H1 (cell line): Measurements from ENCODE around the gene CLDN16. TPM values are rescaled to one million over a fixed set of nuclear protein-coding genes. Genes with fewer than 3 reads are reported as not detected.

Source experiments
- CTCF ChIA-PET: fragments of 300-600 bp; sonication (Branson Sonifier 250); formaldehyde crosslinking; loops from one replicate; lab custom pipeline; 2021; ENCODE audit not compliant: partially characterized antibody; lab: Charles Lee
- POLR2A ChIA-PET: fragments of 300-600 bp; sonication (Branson Sonifier 250); formaldehyde crosslinking; loops from one replicate; lab custom pipeline; 2021; ENCODE audit warnings: inconsistent platforms; ENCODE audit not compliant: partially characterized antibody; lab: Charles Lee
- DNase-seq, 2 experiments: peaks; one replicate each; pipeline versions ENCODE4 v3.0.0 to v3.0.0-alpha.2; 2010 to 2022; ENCODE audit warnings: low spot score in 2 of 2, low read depth in 1 of 2, mixed read lengths in 1 of 2
- FAIRE-seq: peaks from 2 replicates; lab custom pipeline; 2011; peaks lifted over from hg19 to GRCh38; lab: Jason Lieb, UNC
- H2AFZ ChIP-seq: 2 replicates; pipeline ENCODE4 v1.8.1; 2012; ENCODE audit warnings: low read length, inconsistent platforms
- H2AK5ac ChIP-seq: 2 replicates; pipeline ENCODE4 v1.6.1; 2013; ENCODE audit warnings: low read depth, low read length
- H2BK120ac ChIP-seq: replicated peaks from 2 replicates; pipeline ENCODE3; 2013; ENCODE audit warnings: low read depth, low read length, inconsistent platforms
- H2BK12ac ChIP-seq: 2 replicates; pipeline ENCODE4 v1.6.1; 2013; ENCODE audit warnings: low read depth, low read length
- H2BK15ac ChIP-seq: 2 replicates; pipeline ENCODE4 v1.6.1; 2013; ENCODE audit warnings: low read length
- H2BK20ac ChIP-seq: 2 replicates; pipeline ENCODE4 v1.6.1; 2013; ENCODE audit warnings: low read length
- H2BK5ac ChIP-seq: 2 replicates; pipeline ENCODE4 v1.6.1; 2013; ENCODE audit warnings: low read depth, low read length
- H3K14ac ChIP-seq: 2 replicates; pipeline ENCODE4 v1.6.1; 2013; ENCODE audit warnings: inconsistent platforms; ENCODE audit not compliant: insufficient read length
- H3K18ac ChIP-seq: 2 replicates; pipeline ENCODE4 v1.6.1; 2013; ENCODE audit warnings: low read length; ENCODE audit errors: extremely low read depth
- H3K23ac ChIP-seq: 2 replicates; pipeline ENCODE4 v1.6.1; 2013; ENCODE audit warnings: inconsistent platforms; ENCODE audit not compliant: insufficient read length
- H3K23me2 ChIP-seq: 2 replicates; pipeline ENCODE4 v1.6.1; 2013; ENCODE audit warnings: low read depth, low read length
- H3K27ac ChIP-seq: 2 replicates; pipeline ENCODE4 v1.6.1; 2011; ENCODE audit warnings: low read depth, low read length, inconsistent platforms
- H3K27me3 ChIP-seq, 4 experiments: replicated peaks in 1 of 4; 1 replicate in 1 of 4; 2 replicates in 3 of 4; pipeline versions ENCODE4 v1.6.1 to v1.8.1; 2011 to 2013; ENCODE audit warnings: low read length in 3 of 4, mild to moderate bottlenecking in 3 of 4, inconsistent platforms in 2 of 4, mixed read lengths in 2 of 4, moderate library complexity in 1 of 4; ENCODE audit not compliant: control insufficient read depth in 3 of 4, insufficient read depth in 3 of 4; ENCODE audit errors: extremely low read depth in 1 of 4
- H3K36me3 ChIP-seq, 4 experiments: 2 replicates each; pipeline versions ENCODE4 v1.6.1 to v1.8.1; 2011 to 2013; ENCODE audit warnings: mild to moderate bottlenecking in 4 of 4, low read length in 3 of 4, moderate library complexity in 2 of 4, control low read depth in 1 of 4, inconsistent platforms in 1 of 4; ENCODE audit not compliant: insufficient read depth in 4 of 4, control insufficient read depth in 2 of 4
- H3K4ac ChIP-seq: replicated peaks from 2 replicates; pipeline ENCODE3; 2013; ENCODE audit warnings: low read length, low read depth, mixed read lengths, inconsistent platforms; ENCODE audit not compliant: insufficient read length
- H3K4me1 ChIP-seq, 4 experiments: replicated peaks in 1 of 4; 1 replicate in 1 of 4; 2 replicates in 3 of 4; pipeline versions ENCODE4 v1.6.1 to v1.8.1; 2011 to 2013; ENCODE audit warnings: low read length in 3 of 4, inconsistent platforms in 2 of 4, mixed read lengths in 1 of 4; ENCODE audit not compliant: insufficient read depth in 4 of 4, control insufficient read depth in 3 of 4
- H3K4me2 ChIP-seq, 2 experiments: 2 replicates each; pipeline versions ENCODE4 v1.6.1 to v1.8.1; 2011 to 2013; ENCODE audit warnings: low read depth in 2 of 2, low read length in 2 of 2, control low read depth in 1 of 2, inconsistent platforms in 1 of 2, mild to moderate bottlenecking in 1 of 2; ENCODE audit not compliant: insufficient read depth in 1 of 2
- H3K4me3 ChIP-seq, 4 experiments: fragments of 200-600, 300-600 bp in 1 of 4; sonication (generic), shearing (Covaris generic), sonication (Bioruptor Twin) in 1 of 4; 2 replicates each; pipeline versions ENCODE4 v1.5.1 to v1.8.1; 2011 to 2016; ENCODE audit warnings: low read length in 4 of 4, low read depth in 3 of 4, control low read depth in 2 of 4, inconsistent platforms in 2 of 4, mild to moderate bottlenecking in 2 of 4, mixed read lengths in 1 of 4, moderate library complexity in 1 of 4; ENCODE audit not compliant: insufficient read depth in 2 of 4; ENCODE audit errors: extremely low read depth in 1 of 4
- H3K56ac ChIP-seq: replicated peaks from 2 replicates; pipeline ENCODE3; 2013; ENCODE audit warnings: low read depth, mild to moderate bottlenecking, mixed read lengths, low read length, inconsistent platforms; ENCODE audit not compliant: insufficient read length
- H3K79me1 ChIP-seq: 2 replicates; pipeline ENCODE4 v1.6.1; 2013; ENCODE audit warnings: low read depth, low read length, control low read depth
- H3K79me2 ChIP-seq, 2 experiments: 2 replicates each; pipeline versions ENCODE4 v1.6.1 to v1.8.1; 2012 to 2013; ENCODE audit warnings: low read length in 2 of 2, mild to moderate bottlenecking in 2 of 2, inconsistent platforms in 1 of 2; ENCODE audit not compliant: insufficient read depth in 2 of 2, control insufficient read depth in 1 of 2
- H3K9ac ChIP-seq, 4 experiments: replicated peaks in 1 of 4; 1 replicate in 1 of 4; 2 replicates in 3 of 4; pipeline versions ENCODE4 v1.6.1 to v1.8.1; 2011 to 2013; ENCODE audit warnings: low read depth in 3 of 4, low read length in 3 of 4, control low read depth in 2 of 4, mild to moderate bottlenecking in 2 of 4, moderate library complexity in 2 of 4, inconsistent platforms in 1 of 4; ENCODE audit errors: extremely low read depth in 1 of 4
- H3K9me3 ChIP-seq, 2 experiments: 2 replicates each; pipeline versions ENCODE4 v1.6.1 to v1.8.1; 2012 to 2013; ENCODE audit warnings: mild to moderate bottlenecking in 2 of 2, moderate library complexity in 2 of 2, control low read depth in 1 of 2, inconsistent platforms in 1 of 2, low read depth in 1 of 2, low read length in 1 of 2, mixed read lengths in 1 of 2; ENCODE audit not compliant: insufficient read depth in 2 of 2
- H4K20me1 ChIP-seq, 2 experiments: replicated peaks in 1 of 2; 2 replicates each; pipeline versions ENCODE3 to v1.8.1; 2011 to 2013; ENCODE audit warnings: inconsistent platforms in 2 of 2, low read length in 2 of 2, mild to moderate bottlenecking in 1 of 2; ENCODE audit not compliant: insufficient read depth in 2 of 2, control insufficient read depth in 1 of 2
- H4K5ac ChIP-seq: 2 replicates; pipeline ENCODE4 v1.6.1; 2013; ENCODE audit warnings: low read length, low read depth, mixed read lengths, inconsistent platforms; ENCODE audit not compliant: insufficient read length
- H4K8ac ChIP-seq: 2 replicates; pipeline ENCODE4 v1.8.0; 2013; ENCODE audit warnings: mild to moderate bottlenecking, moderate library complexity, low read length, inconsistent platforms; ENCODE audit not compliant: insufficient read depth; ENCODE audit errors: extremely low read depth
- H4K91ac ChIP-seq: replicated peaks from 2 replicates; pipeline ENCODE3; 2013; ENCODE audit warnings: low read length, mixed read lengths, inconsistent platforms; ENCODE audit not compliant: insufficient read length
- CREB1 ChIP-seq: IDR thresholded peaks from 2 replicates; pipeline ENCODE4 v1.6.1; 2012; ENCODE audit warnings: inconsistent platforms
- EZH2 ChIP-seq: fragments of 200-600 bp; sonication (generic); IDR thresholded peaks from 2 replicates; pipeline ENCODE4 v1.7.1; 2012; ENCODE audit warnings: low read depth, mild to moderate bottlenecking, moderate library complexity, low read length, inconsistent platforms; ENCODE audit not compliant: severe bottlenecking
- FOSL1 ChIP-seq: IDR thresholded peaks from 2 replicates; pipeline ENCODE4 v1.6.1; 2011; ENCODE audit warnings: mild to moderate bottlenecking, low read depth, low read length, moderate library complexity; ENCODE audit not compliant: insufficient read depth
- KDM4A ChIP-seq: IDR thresholded peaks from one replicate; pipeline ENCODE4 v1.7.1; 2012; ENCODE audit warnings: low read depth, mild to moderate bottlenecking, moderate library complexity, low read length, inconsistent platforms; ENCODE audit not compliant: severe bottlenecking
- SAP30 ChIP-seq: fragments of 300-600 bp; sonication (generic); IDR thresholded peaks from 2 replicates; pipeline ENCODE4 v1.7.1; 2012; ENCODE audit warnings: low read length, moderate library complexity, mild to moderate bottlenecking, inconsistent platforms; ENCODE audit not compliant: insufficient read depth, insufficient replicate concordance
- SRF ChIP-seq: IDR thresholded peaks from 2 replicates; pipeline ENCODE4 v1.6.1; 2011; ENCODE audit warnings: mild to moderate bottlenecking, low read depth, low read length, moderate library complexity
- TBP ChIP-seq: IDR thresholded peaks from 2 replicates; pipeline ENCODE4 v1.6.1; 2011; ENCODE audit warnings: low read depth, low read length, improper control_type of control experiment
- YY1 ChIP-seq: IDR thresholded peaks from 2 replicates; pipeline ENCODE4 v1.6.1; 2011; ENCODE audit warnings: low read depth, mild to moderate bottlenecking, low read length
- WGBS, 2 experiments: shearing (Covaris generic) in 1 of 2; methylation state at CpG; one replicate each; pipeline versions ENCODE4 v1.1.6 to v1.1.7; 2013 to 2015; ENCODE audit warnings: low lambda C conversion rate in 2 of 2, mixed read lengths in 2 of 2, inconsistent platforms in 1 of 2, low coverage in 1 of 2, missing lambda C conversion rate in 1 of 2; ENCODE audit not compliant: insufficient replicate concordance in 2 of 2, insufficient coverage in 1 of 2, insufficient read length in 1 of 2; ENCODE audit errors: extremely low coverage in 1 of 2, missing lambda C conversion rate in 1 of 2; 5-methylcytosine and 5-hydroxymethylcytosine counted together
- polyA plus RNA-seq, 7 experiments: library from polyadenylated mRNA; depleted of rRNA in 3 of 7; stranded (reverse) in 5 of 7; unstranded in 2 of 7; fragments of >200 nt in 5 of 7; fragments of 200-250 nt in 2 of 7; gene quantifications; 1 replicate in 5 of 7; 2 replicates in 1 of 7; 4 replicates in 1 of 7; pipeline versions ENCODE4 v1.2.1 to v1.2.3, GENCODE V29; 2011 to 2013; ENCODE audit warnings: missing spikeins in 2 of 7, mixed read lengths in 2 of 7
- total RNA-seq: library from RNA; stranded (reverse); fragmentation: NEBNext Ultra II Directional; extraction: Animal tissue kit (Norgen Biotek cat#: 25700); gene quantifications from 2 replicates; pipeline ENCODE4 v1.2.1, GENCODE V29; 2021

Gene CLDN16
- total and polyA plus RNA-seq, 2 of the 8 experiments (the other 6 are each of a cell fraction or from before 2014, with no cell fraction given): not detected

DNA sequence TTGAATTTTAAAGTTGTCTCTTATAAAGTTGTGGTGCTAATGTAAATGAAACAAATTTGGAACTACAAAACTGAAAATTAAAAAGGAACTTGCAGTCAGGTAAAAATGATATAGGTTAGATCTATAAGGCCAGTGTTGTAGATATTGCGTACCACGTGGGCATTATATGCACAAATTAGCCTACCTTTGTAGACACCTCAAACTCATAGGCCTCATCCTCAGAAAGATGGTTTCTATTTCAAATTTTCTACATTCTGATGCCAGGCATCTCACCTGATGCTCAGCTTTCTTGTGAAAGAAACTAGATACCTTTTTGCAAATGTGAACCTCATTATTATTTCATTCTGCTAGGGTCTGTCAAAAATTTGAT is 36.1 kb downstream of the CLDN16 start:
- H3K4ac ChIP-seq: no peak overlapping the region
- H3K4me2 ChIP-seq: no peak overlapping the region
- H2BK120ac ChIP-seq: no peak overlapping the region
- H4K5ac ChIP-seq: no peak overlapping the region
- no peaks in the 10 kb centered on the region for H3K9me3 ChIP-seq
- H3K23ac ChIP-seq: no peak overlapping the region
- H4K20me1 ChIP-seq: no peaks in the 10 kb centered on the region
- H4K91ac ChIP-seq: no peak overlapping the region
- no peak overlapping the region for H3K14ac ChIP-seq
- FAIRE-seq (no peak), DNase-seq (no peak)
- no peak overlapping the region for H2BK5ac ChIP-seq
- no peaks in the 10 kb centered on the region for H3K23me2 ChIP-seq
- H3K79me2 ChIP-seq: no peaks in the 10 kb centered on the region
- no peak overlapping the region for H4K8ac ChIP-seq
- H2AK5ac ChIP-seq: no peak overlapping the region
- no peak overlapping the region for H3K4me3 ChIP-seq
- H2BK15ac ChIP-seq: no peak overlapping the region
- no peak overlapping the region for H3K18ac ChIP-seq
- H3K56ac ChIP-seq: no peak overlapping the region
- no peaks in the 10 kb centered on the region for H3K79me1 ChIP-seq
- H2BK20ac ChIP-seq: no peak overlapping the region
- POLR2A ChIA-PET: no interaction called here
- no peaks in the 10 kb centered on the region for H3K4me1 ChIP-seq
- H3K9ac ChIP-seq: no peak overlapping the region
- H2BK12ac ChIP-seq: no peak overlapping the region
- CTCF ChIA-PET: interaction anchor here (0.6 to 4.3 kb wide), 17 partner anchors 10 to 478 kb away, joined by 3 to 22 read pairs (median 4); partner anchors contain the start of genes CLDN1 and CLDN16
- no peaks in the 10 kb centered on the region for H3K27me3 ChIP-seq
- TF ChIP-seq EZH2: no peak
- no peak for TF ChIP-seq SAP30
- TF ChIP-seq TBP: no peak
- TF ChIP-seq FOSL1: no peak
- no peak for TF ChIP-seq KDM4A
- no peak for TF ChIP-seq YY1
- TF ChIP-seq SRF: no peak
- TF ChIP-seq CREB1: no peak
- no peak overlapping the region for H3K27ac ChIP-seq
- 80% methylated on average over 2 of the region's 2 CpGs; no CpG with 5 or more reads in 1 of the 2 experiments for WGBS, 2 experiments
- H3K36me3 ChIP-seq: no peaks in the 10 kb centered on the region
- H2AFZ ChIP-seq: no peak overlapping the region
